Measurements from ENCODE around the gene PLEKHB1. TPM values are rescaled to one million over a fixed set of nuclear protein-coding genes. Genes with fewer than 3 reads are reported as not detected.

PLEKHB1 gene
- total and polyA plus RNA-seq, 12 donors = 0.71 to 44.8 (median 14.3) TPM

- peak overlapping the region in 3 of 10 donors; percentile 13 to 42 (median 14) for H3K27ac ChIP-seq
- H3K4me1 ChIP-seq = peaks cover 6 to 47% (median 32%) of the 10 kb centered on the region in 9 donors
- 72 to 78% methylated on average over 3 of the region's 3 CpGs for WGBS, 2 donors
- no peak for TF ChIP-seq CTCF (IDR thresholded peaks at IDR 0.05)
- no peak overlapping the region for H3K4me3 ChIP-seq
- intact Hi-C loops (cut with DNase I) = loop anchor here in 6 of 10 donors (2.0 to 5.0 kb wide), 5 partner anchors 37 to 312 kb away; no protein-coding TSS in a partner anchor
- ATAC-seq (no peak), DNase-seq (no peak)
- H3K9me3 ChIP-seq = no peaks in the 10 kb centered on the region
- no peaks in the 10 kb centered on the region for H3K36me3 ChIP-seq
- no peaks in the 10 kb centered on the region for H3K27me3 ChIP-seq
Observed at GRCh38 chr11:73663604-73664495, 17.5 kb downstream of the PLEKHB1 start.

- ATAC-seq = no peak
- peak overlapping the region in 2 of 10 donors; percentile 21 to 51 for H3K27ac ChIP-seq
- intact Hi-C loops (cut with DNase I) = loop anchor here in 5 of 10 donors (5.0 kb wide), 4 partner anchors 38 to 313 kb away; no protein-coding TSS in a partner anchor
Observed at GRCh38 chr11:73664877-73665276, 18.5 kb downstream of the PLEKHB1 start.

GRCh38 chr11:73667891-73668290 lies 21.5 kb downstream of the PLEKHB1 start:
- no peak for DNase-seq
- no peak overlapping the region for H3K4me3 ChIP-seq

More at GRCh38 chr11:73664877-73665276, 18.5 kb downstream of the PLEKHB1 start:
- H3K9me3 ChIP-seq = no peaks in the 10 kb centered on the region
- peaks cover 6 to 47% (median 32%) of the 10 kb centered on the region in 9 donors for H3K4me1 ChIP-seq
- H3K4me3 ChIP-seq = no peak overlapping the region
- no peaks in the 10 kb centered on the region for H3K27me3 ChIP-seq
- TF ChIP-seq CTCF (IDR thresholded peaks at IDR 0.05) = no peak
- no peak for DNase-seq
- no peaks in the 10 kb centered on the region for H3K36me3 ChIP-seq

GRCh38 chr11:73670808-73671207 lies 24.4 kb downstream of the PLEKHB1 start:
- DNase-seq (no peak), ATAC-seq (no peak)
- no peaks in the 10 kb centered on the region for H3K27me3 ChIP-seq
- no peak for TF ChIP-seq CTCF (IDR thresholded peaks at IDR 0.05)
- no peaks in the 10 kb centered on the region for H3K9me3 ChIP-seq
- H3K4me1 ChIP-seq = peaks cover 0 to 15% (median 6%) of the 10 kb centered on the region in 9 donors
- H3K4me3 ChIP-seq = no peak overlapping the region
- WGBS, 2 donors = 91 to 97% methylated on average over 3 of the region's 3 CpGs
- intact Hi-C loops (cut with DNase I) = no loop called here
- H3K36me3 ChIP-seq = peaks cover 0 to 22% (median 0%) of the 10 kb centered on the region in 9 donors
- H3K27ac ChIP-seq = no peak overlapping the region

More at GRCh38 chr11:73667891-73668290, 21.5 kb downstream of the PLEKHB1 start:
- WGBS, 2 donors = 93% methylated on average over 1 of the region's 1 CpG
- no peaks in the 10 kb centered on the region for H3K27me3 ChIP-seq
- no peaks in the 10 kb centered on the region for H3K36me3 ChIP-seq
- ATAC-seq = no peak
- H3K27ac ChIP-seq = no peak overlapping the region
- intact Hi-C loops (cut with DNase I) = no loop called here
- H3K4me1 ChIP-seq = peaks cover 6 to 42% (median 26%) of the 10 kb centered on the region in 9 donors
- TF ChIP-seq CTCF (IDR thresholded peaks at IDR 0.05) = no peak
- no peaks in the 10 kb centered on the region for H3K9me3 ChIP-seq
